HepG2 (cell line): Measurements from ENCODE around the gene KCTD21. TPM values are rescaled to one million over a fixed set of nuclear protein-coding genes. Genes with fewer than 3 reads are reported as not detected.
A peak's percentile ranks its signal among the peaks of the same experiment; 100 is the strongest.

ENCODE experiments used
- ARNT2 ChIP-seq: sonication (generic); formaldehyde crosslinking; IDR thresholded peaks from 2 replicates; pipeline ENCODE4 v1.8.0; 2022; ENCODE audit warnings: mild to moderate bottlenecking, low read depth, missing genetic modification reagents, moderate library complexity
- CBX5 ChIP-seq: sonication (generic); formaldehyde crosslinking; IDR thresholded peaks from 2 replicates; pipeline ENCODE4 v1.4.0; 2020; ENCODE audit warnings: missing genetic modification reagents, borderline replicate concordance
- CERS6 ChIP-seq: sonication (generic); formaldehyde crosslinking; IDR thresholded peaks from 2 replicates; pipeline ENCODE4 v1.5.0; 2020; ENCODE audit warnings: missing genetic modification reagents
- CREM ChIP-seq, 2 experiments: sonication (generic) in 1 of 2; formaldehyde crosslinking in 1 of 2; IDR thresholded peaks; 2 replicates each; pipeline versions ENCODE4 v1.4.0 to v1.6.1; 2016 to 2020; ENCODE audit warnings: antibody characterized with exemption in 1 of 2, mild to moderate bottlenecking in 1 of 2, missing genetic modification reagents in 1 of 2
- IRX3 ChIP-seq: sonication (generic); formaldehyde crosslinking; IDR thresholded peaks from 2 replicates; pipeline ENCODE4 v1.8.1; 2023; ENCODE audit warnings: mild to moderate bottlenecking, low read depth, missing genetic modification reagents, borderline replicate concordance
- KDM4B ChIP-seq: sonication (generic); formaldehyde crosslinking; IDR thresholded peaks from 2 replicates; pipeline ENCODE4 v1.4.0; 2020; ENCODE audit warnings: missing genetic modification reagents
- KLF16 ChIP-seq, 2 experiments: sonication (generic) in 1 of 2; formaldehyde crosslinking in 1 of 2; IDR thresholded peaks; 2 replicates each; pipeline versions ENCODE4 v1.6.1 to v1.8.0; 2016 to 2023; ENCODE audit warnings: missing genetic modification reagents in 2 of 2, missing compliant biosample characterization in 1 of 2
- MAFG ChIP-seq: sonication (generic); formaldehyde crosslinking; IDR thresholded peaks from 2 replicates; pipeline ENCODE4 v1.5.1; 2020; ENCODE audit warnings: mild to moderate bottlenecking, missing genetic modification reagents
- MIXL1 ChIP-seq: IDR thresholded peaks from 2 replicates; pipeline ENCODE4 v1.6.1; 2016
- MTF2 ChIP-seq: sonication (generic); formaldehyde crosslinking; IDR thresholded peaks from 2 replicates; pipeline ENCODE4 v1.5.0; 2020; ENCODE audit warnings: missing genetic modification reagents, borderline replicate concordance
- RERE ChIP-seq: IDR thresholded peaks from 2 replicates; pipeline ENCODE4 v1.6.1; 2016; ENCODE audit warnings: low read depth, missing genetic modification reagents, missing compliant biosample characterization
- RXRA ChIP-seq: sonication (generic); formaldehyde crosslinking; IDR thresholded peaks from 2 replicates; pipeline ENCODE4 v1.5.1; 2020; ENCODE audit warnings: missing genetic modification reagents
- SMARCC2 ChIP-seq: fragments of 450-650 bp; IDR thresholded peaks from 2 replicates; pipeline ENCODE4 v1.6.1; 2017; ENCODE audit warnings: antibody characterized with exemption, mild to moderate bottlenecking
- SOX6 ChIP-seq, 2 experiments: fragments of 450-650 bp in 1 of 2; sonication (generic) in 1 of 2; formaldehyde crosslinking in 1 of 2; IDR thresholded peaks; 2 replicates each; pipeline versions ENCODE4 v1.4.0 to v1.6.1; 2017 to 2020; ENCODE audit warnings: antibody characterized with exemption in 1 of 2, mild to moderate bottlenecking in 1 of 2, missing genetic modification reagents in 1 of 2
- SPEN ChIP-seq: sonication (generic); formaldehyde crosslinking; IDR thresholded peaks from 2 replicates; pipeline ENCODE4 v1.5.1; 2020; ENCODE audit warnings: low read depth, mild to moderate bottlenecking, missing genetic modification reagents
- TEF ChIP-seq: sonication (generic); formaldehyde crosslinking; IDR thresholded peaks from 2 replicates; pipeline ENCODE4 v1.5.0; 2020; ENCODE audit warnings: missing genetic modification reagents
- U2AF2 ChIP-seq: fragments of 200-400 bp; formaldehyde crosslinking; IDR thresholded peaks from 2 replicates; pipeline ENCODE4 v1.6.1; 2017; ENCODE audit warnings: low read depth, mild to moderate bottlenecking, low read length
- WIZ ChIP-seq: sonication (generic); formaldehyde crosslinking; IDR thresholded peaks from 2 replicates; pipeline ENCODE4 v1.5.1; 2020; ENCODE audit warnings: mild to moderate bottlenecking, missing genetic modification reagents
- ZNF337 ChIP-seq: sonication (generic); formaldehyde crosslinking; IDR thresholded peaks from 2 replicates; pipeline ENCODE4 v1.5.1; 2020; ENCODE audit warnings: missing genetic modification reagents, low read depth, mild to moderate bottlenecking, borderline replicate concordance
- ZNF605 ChIP-seq: sonication (generic); formaldehyde crosslinking; IDR thresholded peaks from 2 replicates; pipeline ENCODE4 v1.8.0; 2022; ENCODE audit warnings: mild to moderate bottlenecking, missing genetic modification reagents
- ZNF781 ChIP-seq: sonication (generic); formaldehyde crosslinking; IDR thresholded peaks from 2 replicates; pipeline ENCODE4 v1.5.1; 2020; ENCODE audit warnings: borderline replicate concordance, mild to moderate bottlenecking, missing genetic modification reagents; ENCODE audit errors: not compliant biosample characterization
- ZSCAN20 ChIP-seq: sonication (generic); formaldehyde crosslinking; IDR thresholded peaks from 2 replicates; pipeline ENCODE4 v1.4.0; 2020; ENCODE audit warnings: missing genetic modification reagents, mild to moderate bottlenecking, borderline replicate concordance
- polyA plus RNA-seq, 8 experiments: library from polyadenylated mRNA; depleted of rRNA in 3 of 8; stranded (reverse) in 7 of 8; unstranded in 1 of 8; fragments of >200 nt; fragmentation: Illumina TruSeq in 4 of 8; extraction: Trizol in 4 of 8; gene quantifications; 2 replicates each; pipeline versions ENCODE4 v1.2.1 to v1.2.3, GENCODE V29; 2011 to 2016; ENCODE audit warnings: low read depth in 4 of 8, missing spikeins in 1 of 8, mixed read lengths in 1 of 8; ENCODE audit not compliant: insufficient read depth in 1 of 8
- total RNA-seq, 5 experiments: library from RNA; depleted of rRNA; stranded (reverse); fragments of >200 nt; fragmentation: Illumina TruSeq; extraction: Trizol; gene quantifications; 2 replicates each; pipeline ENCODE4 v1.2.3, GENCODE V29; 2016; ENCODE audit warnings: low read depth in 1 of 5

KCTD21 gene
- total and polyA plus RNA-seq, 2 of the 13 experiments (the other 11 are each of a cell fraction or from before 2014, with no cell fraction given): 3.1 to 13.5 TPM

GRCh38 chr11:78139422-78140391 is 48.7 kb downstream of the KCTD21 start, which contains the start of gene ALG8 (continued):
- peak; percentile 79 for TF ChIP-seq CBX5 (CRISPR knock-in tag)
- TF ChIP-seq MAFG (CRISPR knock-in tag): no peak
- TF ChIP-seq RXRA: peak; percentile 86; the same call in 1 of the 2 replicates
- peak; percentile 38 for TF ChIP-seq KDM4B (CRISPR knock-in tag)
- peak; percentile 93 for TF ChIP-seq ZNF605 (CRISPR knock-in tag)
- no peak for TF ChIP-seq TEF (CRISPR knock-in tag)
- TF ChIP-seq WIZ: no peak
- TF ChIP-seq MTF2 (CRISPR knock-in tag): no peak
- no peak for TF ChIP-seq U2AF2
- TF ChIP-seq SOX6 (IDR thresholded peaks at IDR 0.05): no peak
- peak; percentile 43; the same call in 1 of the 2 replicates for TF ChIP-seq SOX6 (CRISPR knock-in tag; IDR thresholded peaks at IDR 0.05)
- no peak for TF ChIP-seq ZSCAN20 (CRISPR knock-in tag)
- TF ChIP-seq ZNF781: no peak
- peak; percentile 73 for TF ChIP-seq CREM (IDR thresholded peaks at IDR 0.05)
- TF ChIP-seq CREM (CRISPR knock-in tag; IDR thresholded peaks at IDR 0.05): no peak
- TF ChIP-seq ARNT2 (CRISPR knock-in tag): peak; percentile 91
- no peak for TF ChIP-seq MIXL1 (CRISPR knock-in tag)
- peak; percentile 74; the same call in 1 of the 2 replicates for TF ChIP-seq CERS6 (CRISPR knock-in tag)
- no peak for TF ChIP-seq SMARCC2
- peak; percentile 87; the same call in 1 of the 2 replicates for TF ChIP-seq IRX3 (CRISPR knock-in tag)
- 0 out of 2 replicates have a peak, but pooled peaks have one; percentile 12 for TF ChIP-seq RERE (CRISPR knock-in tag)
- TF ChIP-seq SPEN (CRISPR knock-in tag): peak; percentile 90
- TF ChIP-seq KLF16 (CRISPR knock-in tag; IDR thresholded peaks at IDR 0.05): peak in 1 of 2 experiments; percentile 92; a peak in 2 of 4 replicates
- TF ChIP-seq ZNF337 (CRISPR knock-in tag): peak; percentile 95
